Gastrocnemius medialis (tissue), 4 donors: ENCODE results near the gene FGF2. TPM values are rescaled to one million over a fixed set of nuclear protein-coding genes. Genes with fewer than 3 reads are reported as not detected.

Experiments
- ATAC-seq, 2 donors: fragments of 150-250 bp; one replicate each; pipeline ENCODE4 v1.9.1; 2016
- DNase-seq, 2 donors: peaks; one replicate each; pipeline ENCODE4 v3.0.0-alpha.2; 2019
- H3K27ac ChIP-seq, 4 donors: fragments of 200-600 bp; sonication (generic); 1 replicate in 1 of 4; 2 replicates in 3 of 4; pipeline ENCODE4 v1.5.1; 2016 to 2018; ENCODE audit warnings: mild to moderate bottlenecking in 2 of 4, moderate library complexity in 1 of 4
- H3K27me3 ChIP-seq, 3 donors: fragments of 200-600 bp; sonication (generic) in 2 of 3; 1 replicate in 1 of 3; 2 replicates in 2 of 3; pipeline versions ENCODE4 v1.5.1 to v1.6.0; 2016 to 2019; ENCODE audit warnings: mild to moderate bottlenecking in 1 of 3, moderate library complexity in 1 of 3
- H3K36me3 ChIP-seq, 2 donors: fragments of 200-600 bp; sonication (generic) in 1 of 2; one replicate each; pipeline ENCODE4 v1.5.1; 2017 to 2018
- H3K4me1 ChIP-seq, 2 donors: fragments of 200-600 bp; sonication (generic) in 1 of 2; one replicate each; pipeline ENCODE4 v1.5.1; 2016 to 2017; ENCODE audit warnings: mild to moderate bottlenecking in 2 of 2
- H3K4me3 ChIP-seq, 4 donors: fragments of 200-600 bp; sonication (generic) in 3 of 4; 1 replicate in 1 of 4; 2 replicates in 3 of 4; pipeline ENCODE4 v1.5.1; 2016 to 2019; ENCODE audit warnings: mild to moderate bottlenecking in 2 of 4
- H3K9me3 ChIP-seq, 3 donors: fragments of 200-600 bp; sonication (generic) in 2 of 3; 1 replicate in 1 of 3; 2 replicates in 2 of 3; pipeline ENCODE4 v1.5.1; 2016 to 2019
- POLR2A ChIP-seq, 2 donors: fragments of 450-650 bp; IDR thresholded peaks; one replicate each; pipeline ENCODE4 v1.6.1; 2017; ENCODE audit warnings: antibody characterized with exemption in 2 of 2, mild to moderate bottlenecking in 2 of 2, moderate library complexity in 2 of 2
- in situ Hi-C, 4 donors: fragments of 200-750 bp; cut with MboI; loops; one replicate each; pipeline versions ENCODE4 v1.15.0 to v1.8.0; 2017; ENCODE audit warnings: low sequenced_read_pairs in 4 of 4
- intact Hi-C: fragments of 100-400 bp; cut with DNase I; formaldehyde crosslinking; loops from one replicate; pipeline ENCODE4 v1.15.1; 2023; ENCODE audit warnings: low total_unique reads
- total RNA-seq, 4 donors: library from RNA; depleted of rRNA; stranded (reverse); fragments of >200 nt; gene quantifications; one replicate each; pipeline versions ENCODE4 v1.1.0 to v1.2.3, GENCODE V29; 2016
- TF ChIP-seq, protein P1 (sequence below), 5 experiments: fragments of 450-650 bp in 3 of 5; fragments of 200-600 bp in 2 of 5; sonication (generic) in 2 of 5; IDR thresholded peaks in 4 of 5; conservative IDR thresholded peaks in 1 of 5; 1 replicate in 4 of 5; 2 replicates in 1 of 5; pipeline ENCODE4 v1.5.1; 2016 to 2019; ENCODE audit warnings: antibody characterized with exemption in 5 of 5, mild to moderate bottlenecking in 3 of 5, moderate library complexity in 3 of 5

Gene FGF2
- total RNA-seq, 4 donors from 2014 or later: 1.5 to 3.5 (median 1.9) TPM

DNA sequence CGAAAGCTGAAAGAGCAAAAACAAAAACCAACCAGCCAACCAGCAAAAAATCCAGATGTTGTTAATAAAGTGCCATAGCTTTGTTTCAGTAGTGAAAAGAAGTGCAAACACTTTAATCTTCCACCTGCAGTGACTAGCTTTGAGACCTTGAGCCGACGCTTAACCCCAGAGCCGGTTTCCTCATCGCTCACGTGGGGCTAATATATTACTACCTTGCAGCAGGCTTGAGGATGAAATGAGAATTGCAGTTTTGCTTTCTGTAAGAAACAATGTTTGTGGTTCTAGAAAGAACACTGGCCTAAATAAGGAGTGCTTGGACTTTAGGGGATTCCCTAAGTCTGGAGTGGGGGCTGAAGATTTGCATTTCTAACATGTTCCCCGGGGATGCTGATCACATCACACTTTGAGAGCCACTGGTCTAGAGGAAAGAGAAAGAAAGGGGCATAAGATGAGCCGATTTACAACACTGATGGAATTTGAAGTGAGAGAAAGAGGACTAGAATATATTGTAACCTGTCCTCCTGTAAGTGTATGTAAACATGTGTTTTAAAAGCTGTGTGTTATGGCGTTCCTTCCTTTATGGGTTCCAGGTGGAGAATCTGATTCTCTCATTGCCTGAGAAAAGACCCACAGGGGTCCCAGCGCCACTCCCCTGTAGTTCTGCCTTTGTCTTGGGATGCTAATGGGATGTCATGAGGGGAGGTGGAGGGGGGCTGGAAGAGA lies 1.4 kb downstream of the FGF2 start:
- intact Hi-C loops (loop anchor here (5.0 kb wide), 1 partner anchor 94 kb away; the partner anchor contains the start of gene NUDT6), in situ Hi-C loops (no loop called here)
- Histone ChIP-seq H3K4me3 (peak overlapping the region; percentile 68 to 78 (median 71)), H3K27me3 (peaks cover 22 to 35% (median 31%) of the 10 kb centered on the region in 3 donors), H3K27ac (peak overlapping the region; percentile 61 to 76 (median 72)), H3K9me3 (no peaks in the 10 kb centered on the region), H3K4me1 (peaks cover 5 to 8% of the 10 kb centered on the region in 2 donors), H3K36me3 (no peaks in the 10 kb centered on the region)
- ATAC-seq: peak in 1 of 2 donors; percentile 50
- TF ChIP-seq, protein P1, sequence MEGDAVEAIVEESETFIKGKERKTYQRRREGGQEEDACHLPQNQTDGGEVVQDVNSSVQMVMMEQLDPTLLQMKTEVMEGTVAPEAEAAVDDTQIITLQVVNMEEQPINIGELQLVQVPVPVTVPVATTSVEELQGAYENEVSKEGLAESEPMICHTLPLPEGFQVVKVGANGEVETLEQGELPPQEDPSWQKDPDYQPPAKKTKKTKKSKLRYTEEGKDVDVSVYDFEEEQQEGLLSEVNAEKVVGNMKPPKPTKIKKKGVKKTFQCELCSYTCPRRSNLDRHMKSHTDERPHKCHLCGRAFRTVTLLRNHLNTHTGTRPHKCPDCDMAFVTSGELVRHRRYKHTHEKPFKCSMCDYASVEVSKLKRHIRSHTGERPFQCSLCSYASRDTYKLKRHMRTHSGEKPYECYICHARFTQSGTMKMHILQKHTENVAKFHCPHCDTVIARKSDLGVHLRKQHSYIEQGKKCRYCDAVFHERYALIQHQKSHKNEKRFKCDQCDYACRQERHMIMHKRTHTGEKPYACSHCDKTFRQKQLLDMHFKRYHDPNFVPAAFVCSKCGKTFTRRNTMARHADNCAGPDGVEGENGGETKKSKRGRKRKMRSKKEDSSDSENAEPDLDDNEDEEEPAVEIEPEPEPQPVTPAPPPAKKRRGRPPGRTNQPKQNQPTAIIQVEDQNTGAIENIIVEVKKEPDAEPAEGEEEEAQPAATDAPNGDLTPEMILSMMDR (IDR thresholded peaks at IDR 0.05 in 4 of 5, conservative IDR thresholded peaks at IDR 0.05 in 1 of 5): no peak
- TF ChIP-seq POLR2A (IDR thresholded peaks at IDR 0.05): no peak
- no peak for DNase-seq

DNA sequence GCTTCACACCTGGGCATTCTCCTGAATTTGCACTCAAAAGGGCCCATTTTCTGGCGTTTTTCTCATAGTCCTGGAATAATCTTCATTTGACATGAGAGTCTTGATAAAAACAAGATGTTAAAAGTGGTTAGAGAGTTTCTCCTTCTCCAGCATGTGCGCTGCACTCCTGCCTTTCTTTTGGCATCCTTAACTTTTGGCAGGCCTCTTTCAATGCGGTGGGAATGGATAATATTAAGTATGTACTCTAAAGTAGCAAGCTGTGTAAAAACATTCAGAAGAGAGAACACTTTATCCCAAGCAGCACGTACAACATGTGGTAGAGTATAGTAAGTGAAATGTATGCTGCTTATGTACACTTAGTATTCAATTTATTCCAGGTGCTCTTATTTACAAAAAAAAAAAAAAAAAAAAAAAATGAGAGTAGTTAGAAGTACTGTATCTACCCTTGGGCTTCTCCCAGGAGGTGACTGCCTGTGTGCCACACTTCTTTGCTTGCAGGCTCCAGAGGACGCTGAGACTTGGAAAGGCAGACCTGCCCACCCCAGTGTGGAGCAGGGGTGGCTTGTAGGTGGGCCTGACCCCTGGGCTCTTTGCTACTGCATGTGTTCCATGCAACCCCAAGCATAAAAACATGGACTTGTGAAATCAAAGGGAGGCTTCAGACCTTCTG lies 3.9 kb downstream of the FGF2 start:
- DNase-seq: no peak
- Histone ChIP-seq H3K4me3 (no peak overlapping the region), H3K27ac (no peak overlapping the region), H3K9me3 (no peaks in the 10 kb centered on the region), H3K27me3 (peaks cover 22 to 35% (median 31%) of the 10 kb centered on the region in 3 donors), H3K36me3 (no peaks in the 10 kb centered on the region), H3K4me1 (peaks cover 5 to 15% of the 10 kb centered on the region in 2 donors)
- ATAC-seq: no peak
- in situ Hi-C loops: no loop called here
- TF ChIP-seq POLR2A (IDR thresholded peaks at IDR 0.05): no peak
- TF ChIP-seq, protein P1 (IDR thresholded peaks at IDR 0.05 in 4 of 5, conservative IDR thresholded peaks at IDR 0.05 in 1 of 5): no peak
- intact Hi-C loops: no loop called here

DNA sequence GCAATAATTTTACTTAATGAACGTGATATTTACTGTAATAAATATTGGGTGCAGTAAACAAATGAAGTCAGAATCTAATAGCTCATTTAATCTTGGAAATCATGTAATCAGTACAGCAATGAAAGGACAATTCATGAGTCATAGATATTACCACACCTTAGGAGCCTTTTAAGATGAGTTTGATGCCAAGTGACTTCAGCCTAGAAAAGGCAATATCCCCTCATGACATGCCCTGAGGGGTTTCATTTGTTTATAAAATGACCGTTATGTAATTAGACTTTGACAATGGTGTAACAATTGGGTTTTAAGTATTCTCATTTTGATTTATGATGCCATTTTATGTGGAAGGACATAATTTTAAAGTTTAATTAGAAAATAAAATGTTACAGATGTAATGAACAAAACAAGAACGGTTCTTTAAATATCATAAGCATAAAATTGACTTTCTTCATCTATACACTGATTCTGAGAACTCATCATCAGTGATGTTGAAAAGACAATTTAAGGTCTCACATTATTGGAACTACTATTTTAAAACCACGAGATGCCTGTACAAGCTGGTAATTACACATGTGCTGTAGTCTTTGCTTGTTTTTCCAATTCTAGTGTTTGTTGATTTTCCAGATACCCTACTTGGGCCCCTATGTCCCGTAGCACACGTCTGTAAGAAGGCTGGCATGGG lies 5.0 kb downstream of the FGF2 start:
- DNase-seq (no peak), ATAC-seq (peak; percentile 35 to 59)
- Histone ChIP-seq H3K27ac (no peak overlapping the region), H3K36me3 (no peaks in the 10 kb centered on the region), H3K4me1 (peaks cover under 1 to 15% of the 10 kb centered on the region in 2 donors), H3K9me3 (no peaks in the 10 kb centered on the region), H3K4me3 (no peak overlapping the region), H3K27me3 (peaks cover 22 to 33% (median 31%) of the 10 kb centered on the region in 3 donors)
- TF ChIP-seq, protein P1 (IDR thresholded peaks at IDR 0.05 in 4 of 5, conservative IDR thresholded peaks at IDR 0.05 in 1 of 5): no peak
- TF ChIP-seq POLR2A (IDR thresholded peaks at IDR 0.05): no peak
- in situ Hi-C loops (no loop called here), intact Hi-C loops (no loop called here)

DNA sequence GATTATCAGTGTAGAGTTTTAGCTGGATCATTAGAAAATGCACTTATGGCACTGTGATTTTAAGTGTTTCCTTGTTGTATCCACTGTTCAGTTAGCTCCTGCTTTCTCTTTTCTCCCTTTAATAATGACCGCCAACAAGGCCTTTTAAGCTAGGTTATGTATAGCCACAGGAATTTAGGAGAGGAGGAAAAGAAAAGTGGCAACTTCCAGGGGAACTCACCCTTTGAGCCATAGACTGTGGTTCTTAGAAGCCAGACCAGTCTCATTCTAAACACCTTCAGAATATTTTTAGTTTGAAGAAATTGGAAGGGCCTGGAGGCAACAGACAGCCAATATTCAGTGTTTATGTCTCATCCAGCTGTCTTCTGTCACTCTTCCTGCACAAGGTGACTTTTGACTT lies 6.1 kb downstream of the FGF2 start:
- H3K4me3 ChIP-seq: no peak overlapping the region
- ATAC-seq: no peak

More for the DNA sequence above, 6.1 kb downstream of the FGF2 start:
- Histone ChIP-seq H3K36me3 (no peaks in the 10 kb centered on the region), H3K4me1 (peaks cover 0 to 14% of the 10 kb centered on the region in 2 donors), H3K9me3 (no peaks in the 10 kb centered on the region), H3K27ac (no peak overlapping the region), H3K27me3 (peaks cover 15 to 26% (median 25%) of the 10 kb centered on the region in 3 donors)
- TF ChIP-seq POLR2A (IDR thresholded peaks at IDR 0.05): no peak
- TF ChIP-seq, protein P1 (IDR thresholded peaks at IDR 0.05 in 4 of 5, conservative IDR thresholded peaks at IDR 0.05 in 1 of 5): no peak
- intact Hi-C loops (no loop called here), in situ Hi-C loops (no loop called here)
- no peak for DNase-seq
